HCEC 1CT (cell line): ENCODE measurements around the gene TEX38.
"Not testable (repeated sequence)": the region's sequence is repeated elsewhere in the genome, so short reads cannot be mapped to it uniquely, and the experiment has no call there.

Experiments
- DNase-seq: peaks from one replicate; pipeline ENCODE4 v3.0.0-alpha.2; 2017

The TEX38 gene

DNA sequence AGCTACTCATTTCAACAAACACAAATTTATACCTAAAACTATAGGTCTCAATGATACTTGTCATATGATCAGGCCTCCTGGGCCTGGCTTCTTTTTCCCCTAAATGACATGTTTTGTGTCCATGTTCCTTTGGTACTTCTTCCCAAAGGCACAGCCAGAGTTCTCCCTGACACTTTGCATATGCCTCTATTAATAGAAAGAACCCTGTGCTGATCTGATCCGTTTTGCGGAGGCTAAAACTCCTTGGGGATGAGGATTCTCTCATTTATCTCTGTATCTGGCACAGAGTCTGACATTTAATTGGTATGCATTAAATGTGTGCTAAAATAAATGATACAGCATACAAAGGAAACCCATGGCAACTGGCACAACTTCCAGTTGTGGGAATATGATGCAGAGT lies 15.0 kb upstream of the TEX38 start:
- no peak for DNase-seq

DNA sequence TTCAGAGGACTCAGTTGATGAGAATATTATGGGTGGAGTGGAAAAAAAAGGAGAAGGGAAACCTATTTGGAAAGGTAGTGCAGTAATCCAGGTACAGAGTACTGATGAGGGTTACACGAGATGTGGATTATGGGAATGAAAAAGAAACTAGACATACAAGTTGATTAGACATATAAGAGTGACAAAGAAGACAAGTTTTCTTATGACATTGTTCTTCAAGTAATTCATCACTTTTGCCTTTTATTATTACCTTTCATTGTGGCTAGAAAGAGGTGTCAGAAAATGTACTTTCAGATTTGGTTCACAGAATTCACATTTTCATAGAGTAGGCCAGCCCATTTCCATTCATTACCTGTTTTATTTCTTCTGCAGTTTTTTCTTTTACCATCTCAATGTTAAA lies 13.9 kb upstream of the TEX38 start:
- DNase-seq: no peak

DNA sequence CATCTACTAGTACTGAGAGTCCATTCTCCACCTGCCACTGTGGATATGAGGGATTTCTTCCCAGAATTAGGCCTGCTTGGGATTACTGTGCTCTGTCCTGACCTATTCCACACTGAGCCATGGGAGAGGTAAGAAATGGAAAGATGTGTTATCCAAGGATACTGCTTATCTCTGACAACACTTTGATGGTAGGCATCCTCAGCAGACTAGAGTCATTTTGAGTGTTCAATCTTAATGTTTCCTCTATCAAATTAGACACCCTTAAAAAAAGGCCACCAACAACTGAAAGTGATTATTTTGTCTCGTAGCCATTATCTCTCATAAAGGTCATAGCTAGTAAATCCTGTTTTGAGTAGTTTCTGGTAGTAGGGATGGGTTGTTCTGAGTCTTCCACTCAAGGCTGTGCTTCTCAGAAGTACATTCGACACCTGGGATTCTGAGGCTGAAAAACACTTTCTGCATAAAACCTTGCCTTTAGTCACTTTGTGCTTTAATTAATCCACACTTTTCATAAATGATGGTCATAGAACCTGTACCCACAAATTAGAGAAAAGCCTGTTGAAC lies 12.3 kb upstream of the TEX38 start:
- DNase-seq: no peak

DNA sequence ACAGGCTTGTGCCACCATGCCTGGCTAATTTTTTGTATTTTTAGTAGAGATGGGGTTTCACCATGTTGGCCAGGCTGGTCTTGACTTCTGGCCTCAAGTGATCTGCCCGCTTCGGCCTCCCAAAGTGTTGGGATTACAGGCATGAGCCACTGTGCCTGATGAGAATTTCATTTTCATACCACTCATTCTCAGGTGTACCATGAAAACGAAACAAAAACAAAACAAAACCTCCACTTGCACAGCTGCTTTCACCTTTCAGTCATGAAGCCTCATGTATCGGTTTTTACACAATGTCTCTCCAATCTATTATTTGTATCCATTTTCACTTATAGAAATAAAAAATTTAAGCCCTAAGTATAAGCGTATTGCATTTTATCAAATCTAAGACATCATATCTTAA lies 11.5 kb upstream of the TEX38 start:
- DNase-seq: not testable (repeated sequence)

DNA sequence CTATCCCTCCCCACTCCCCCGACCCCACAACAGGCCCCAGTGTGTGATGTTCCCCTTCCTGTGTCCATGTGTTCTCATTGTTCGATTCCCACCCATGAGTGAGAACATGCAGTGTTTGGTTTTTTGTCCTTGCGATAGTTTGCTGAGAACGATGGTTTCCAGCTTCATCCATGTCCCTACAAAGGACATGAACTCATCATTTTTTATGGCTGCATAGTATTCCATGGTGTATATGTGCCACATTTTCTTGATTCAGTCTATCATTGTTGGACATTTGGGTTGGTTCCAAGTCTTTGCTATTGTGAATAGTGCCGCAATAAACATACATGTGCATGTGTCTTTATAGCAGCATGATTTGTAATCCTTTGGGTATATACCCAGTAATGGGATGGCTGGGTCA lies 8.7 kb upstream of the TEX38 start:
- not testable (repeated sequence) for DNase-seq

DNA sequence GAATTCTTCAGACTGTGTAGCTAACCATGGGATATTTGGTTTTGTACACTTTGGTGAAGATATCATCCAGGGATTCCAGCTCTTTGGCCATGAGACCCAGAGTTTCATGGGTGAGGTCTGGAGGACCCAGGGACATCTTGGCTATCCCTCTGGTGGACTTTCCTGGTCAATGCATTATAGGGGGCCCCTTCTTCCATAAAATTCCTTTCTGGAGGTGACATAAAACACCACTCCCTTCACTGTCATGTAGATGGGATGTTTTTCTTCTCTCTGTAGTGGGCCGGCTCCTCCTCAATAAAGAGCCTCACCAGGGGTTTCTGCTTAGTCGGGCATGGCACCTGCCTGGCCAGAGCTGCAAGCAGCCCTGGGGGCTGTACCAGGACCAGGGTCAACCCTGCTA lies 5.7 kb upstream of the TEX38 start:
- no peak for DNase-seq

DNA sequence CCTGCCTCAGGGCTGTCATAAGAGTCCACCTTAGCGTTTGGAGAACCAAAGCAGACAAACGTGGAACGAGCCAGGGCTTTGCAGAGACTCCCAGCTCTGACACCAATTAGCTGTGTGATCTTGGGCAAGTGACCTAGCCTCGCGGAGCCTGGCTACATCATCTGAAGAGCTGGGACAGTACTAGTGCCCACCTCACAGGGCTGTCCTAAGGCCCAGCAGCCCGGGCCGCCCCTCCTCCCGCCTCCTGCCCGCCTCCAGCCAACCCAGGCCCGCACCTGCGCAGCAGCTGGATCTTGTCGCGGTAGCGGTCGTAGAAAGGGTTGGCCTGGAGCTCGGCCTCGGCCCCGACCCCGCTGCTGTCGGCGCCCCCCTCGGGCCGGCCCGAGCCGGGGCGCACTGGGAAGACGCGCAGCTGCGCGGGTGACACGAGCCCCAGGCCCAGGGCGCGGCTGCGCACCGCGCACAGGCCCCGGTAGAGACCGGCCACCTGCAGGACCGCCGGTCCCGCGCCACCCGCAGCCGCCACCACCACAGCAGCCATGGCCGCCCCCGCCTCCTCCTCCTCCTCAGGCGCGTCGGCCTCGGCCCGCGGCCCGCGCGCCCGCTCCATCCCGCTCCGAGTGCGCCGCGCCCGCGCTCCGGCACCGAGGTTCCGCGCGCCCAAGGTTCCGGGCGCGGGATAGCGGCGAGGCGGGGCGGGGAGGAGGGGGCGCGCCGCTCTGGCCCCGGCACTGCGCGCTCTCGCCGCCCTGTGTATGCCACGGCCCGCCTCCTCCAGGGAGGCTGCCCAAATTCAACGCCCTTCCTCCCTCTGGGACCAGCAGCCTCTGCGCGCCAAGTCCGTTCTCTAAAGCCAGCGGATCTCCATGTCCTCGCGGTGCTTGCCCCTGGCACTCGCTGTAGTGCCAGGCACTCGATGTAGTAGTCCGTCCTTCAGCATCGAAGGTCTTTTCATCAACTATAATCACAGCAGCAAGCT lies 3.6 kb upstream of the TEX38 start, which contains the start of gene ATPAF1:
ATPAF1 (minus strand) TSS at position 583 of the 979 bp plus-strand sequence; CDS start at position 541, 42 bp downstream.
- DNase-seq: peak; percentile 79

DNA sequence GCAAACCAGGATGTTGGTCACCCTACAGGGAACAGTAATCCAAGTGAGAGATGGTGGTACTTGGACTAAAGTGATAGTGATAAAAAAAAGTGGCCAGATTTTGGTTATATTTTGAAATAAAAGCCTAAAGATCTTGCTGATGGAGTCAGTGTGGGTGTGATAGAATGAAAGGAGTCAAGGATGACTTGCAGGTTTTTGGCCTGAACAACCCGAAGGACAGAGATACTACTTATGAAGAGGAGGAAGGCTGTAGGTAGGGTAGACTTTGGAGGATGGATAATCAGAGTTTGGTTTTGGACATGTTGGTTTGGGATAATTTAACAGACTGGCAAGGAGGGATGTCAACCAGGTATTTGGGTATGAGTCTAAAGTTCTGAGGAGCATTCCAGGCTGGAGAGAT lies 1.5 kb upstream of the TEX38 start:
- DNase-seq: no peak

DNA sequence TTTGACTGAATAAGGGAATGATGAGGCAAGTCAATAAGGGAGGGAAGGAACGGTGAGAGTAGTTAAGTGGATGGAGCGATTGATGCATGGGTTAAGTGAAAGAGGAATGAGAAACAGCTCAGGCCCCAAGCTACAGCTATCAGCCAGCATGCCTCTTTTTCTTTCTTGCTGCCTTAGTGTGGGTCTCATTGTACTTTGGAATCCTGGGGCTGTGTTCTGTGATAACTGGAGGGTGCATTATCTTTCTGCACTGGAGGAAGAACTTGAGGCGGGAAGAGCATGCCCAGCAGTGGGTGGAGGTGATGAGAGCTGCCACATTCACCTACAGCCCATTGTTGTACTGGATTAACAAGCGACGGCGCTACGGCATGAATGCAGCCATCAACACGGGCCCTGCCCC lies 1.0 kb downstream of the TEX38 start:
- DNase-seq: no peak

DNA sequence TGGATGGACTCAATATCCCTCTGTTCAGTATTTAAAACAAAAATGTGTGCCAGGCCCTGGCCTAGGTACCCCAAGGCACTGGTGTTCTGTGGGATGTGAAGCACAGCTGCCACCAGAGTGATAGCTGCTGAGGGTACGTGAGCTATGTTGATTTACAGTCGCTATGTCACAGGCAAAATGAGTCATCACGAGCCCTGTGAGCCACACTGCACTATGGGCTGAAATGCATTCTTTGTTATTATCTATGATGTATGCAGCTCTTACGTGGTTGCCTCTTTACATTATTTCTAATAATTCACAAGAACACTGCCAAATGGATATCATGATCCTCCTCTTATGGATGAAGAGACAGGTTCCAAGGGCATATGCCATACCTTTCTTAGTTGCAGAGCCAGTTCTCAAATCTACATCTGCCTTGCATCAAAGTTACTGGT lies 2.1 kb downstream of the TEX38 start:
- peak; percentile 56 for DNase-seq

DNA sequence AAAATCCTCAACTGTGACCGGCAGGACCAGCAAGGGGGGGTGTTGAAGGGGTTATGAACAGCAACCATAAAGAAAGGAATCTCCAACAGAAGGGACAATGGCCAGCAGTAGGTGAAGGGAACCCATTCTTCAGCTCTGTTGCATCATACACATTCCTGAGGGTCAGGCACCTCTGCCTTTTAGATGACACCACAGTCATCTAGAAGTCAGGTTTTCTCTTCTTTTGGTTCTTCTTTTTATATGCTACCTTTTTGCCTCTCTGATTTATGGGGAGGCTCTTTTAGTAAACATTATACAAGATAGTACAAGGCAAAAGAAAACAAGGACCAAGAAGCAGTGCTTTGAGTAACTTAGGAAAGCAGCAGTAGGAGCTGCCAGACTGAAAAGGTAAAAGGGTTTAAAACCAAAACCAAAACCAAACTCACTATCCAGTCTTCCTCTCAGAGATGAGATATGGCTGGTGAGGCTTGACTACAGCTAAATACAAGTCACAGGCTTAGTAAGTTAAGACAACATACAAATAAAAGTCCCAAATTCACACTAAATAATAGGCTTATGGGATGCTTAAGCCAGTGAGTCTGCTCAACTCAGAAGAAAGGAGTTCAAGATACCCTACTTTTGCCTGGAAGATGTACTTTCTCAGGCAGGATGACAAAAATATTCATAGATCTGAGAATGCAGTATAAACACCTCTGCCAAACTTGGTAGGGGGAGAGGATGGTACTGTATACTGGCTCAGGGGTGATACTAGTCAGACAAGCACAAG lies 4.1 kb downstream of the TEX38 start:
- no peak for DNase-seq

DNA sequence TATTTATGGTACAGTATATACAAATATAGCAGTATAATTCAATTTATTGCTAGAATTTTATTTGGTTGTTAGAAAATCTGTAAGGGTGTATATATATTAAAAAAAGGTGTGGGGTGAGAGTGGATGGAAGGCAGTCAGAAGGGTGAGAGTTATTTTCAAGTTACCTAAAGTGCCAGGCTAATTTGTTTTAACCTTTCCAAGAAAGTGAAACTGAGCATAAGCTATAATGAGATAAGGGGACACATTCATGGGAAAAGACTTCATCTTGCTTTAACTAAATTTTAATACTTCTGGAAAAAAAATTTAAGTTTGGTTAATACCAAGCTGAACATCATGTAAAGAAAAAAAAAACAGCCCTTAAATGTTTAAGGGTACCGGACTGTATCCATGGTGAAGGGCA lies 4.9 kb downstream of the TEX38 start:
- DNase-seq: no peak

DNA sequence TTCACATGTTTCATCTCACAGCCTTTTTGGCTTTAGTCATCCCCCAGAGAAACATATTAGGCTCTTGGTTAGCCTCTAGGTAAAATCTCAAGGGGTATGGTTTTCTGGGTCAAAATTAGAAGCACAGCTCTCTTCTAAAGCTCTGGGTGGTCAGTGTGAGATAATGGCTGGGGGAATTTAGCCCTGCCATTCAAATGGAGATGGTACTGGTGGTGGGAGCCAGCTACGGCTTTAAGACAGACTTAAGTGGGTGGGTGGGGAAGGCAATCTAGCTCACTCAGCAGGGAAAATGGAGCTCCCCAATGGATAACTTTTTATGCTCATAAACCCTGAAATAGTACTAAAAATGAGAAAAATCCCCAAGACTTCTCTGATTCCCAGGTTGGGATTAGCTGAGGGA lies 5.7 kb downstream of the TEX38 start:
- DNase-seq: no peak

DNA sequence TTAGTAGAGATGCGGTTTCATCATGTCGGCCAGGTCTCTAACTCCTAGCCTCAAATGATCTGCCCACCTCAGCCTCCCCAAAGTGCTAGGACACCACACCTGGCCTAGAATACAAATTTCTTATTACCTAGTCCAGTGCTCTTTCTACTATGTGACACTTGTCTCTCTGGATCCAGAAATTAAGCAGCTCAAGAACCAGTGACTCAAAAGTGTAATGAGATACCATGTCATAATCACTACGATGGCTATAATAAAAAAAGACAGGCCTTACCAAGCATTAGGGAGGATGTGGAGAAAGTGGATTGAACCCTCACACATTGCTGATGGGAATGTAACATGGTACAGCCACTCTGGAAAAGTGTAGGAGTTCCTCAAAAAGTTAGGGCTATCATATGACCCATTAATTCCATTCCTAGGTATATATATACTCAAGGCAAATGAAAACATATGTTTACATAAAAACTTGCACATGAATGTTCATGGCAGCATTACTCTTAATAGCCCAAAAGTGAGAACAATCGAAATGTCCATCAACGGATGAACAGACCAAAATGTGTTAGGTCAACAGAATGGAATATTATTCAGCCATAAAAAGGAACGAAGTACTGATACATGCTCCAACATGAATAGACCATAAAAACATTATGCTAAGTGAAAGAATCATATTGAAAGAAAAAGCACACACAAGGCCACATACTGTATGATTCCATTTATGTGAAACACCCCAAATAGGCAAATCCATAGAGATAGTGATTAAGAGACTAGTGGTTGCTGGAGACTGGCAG lies 8.3 kb downstream of the TEX38 start:
- no peak for DNase-seq

DNA sequence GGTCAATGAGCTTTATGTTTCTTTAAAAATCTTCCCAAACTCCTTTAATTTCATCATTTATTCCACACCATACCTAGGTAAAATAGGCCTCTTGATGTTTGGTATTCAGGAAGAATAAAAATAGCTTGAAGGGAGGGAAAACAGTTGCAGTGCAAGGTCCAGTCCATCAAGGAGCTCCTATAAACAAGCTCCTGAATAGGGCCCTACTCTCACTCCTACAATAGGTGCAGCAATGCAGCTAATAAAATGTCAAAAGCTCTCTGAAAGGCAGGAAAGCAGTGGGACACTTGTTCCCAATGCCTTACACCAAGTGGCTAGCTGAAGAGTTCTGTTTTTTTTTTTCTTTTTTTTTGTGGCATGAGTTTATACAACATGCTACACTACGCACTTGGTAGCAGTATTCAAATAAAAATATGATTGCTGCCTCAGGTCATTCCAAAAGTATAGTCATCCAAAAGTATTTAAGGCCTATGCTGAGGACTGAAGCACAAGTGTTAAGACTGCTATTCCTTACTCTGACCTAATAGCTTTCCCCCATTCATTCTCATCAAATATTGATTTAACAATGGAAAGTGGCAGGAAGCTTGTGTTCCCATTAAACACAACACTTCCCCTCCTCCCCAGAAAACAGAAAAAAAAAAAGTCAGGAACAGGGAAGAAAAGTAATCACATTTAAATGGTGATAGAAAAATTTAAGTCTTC lies 9.8 kb downstream of the TEX38 start:
- DNase-seq: no peak

DNA sequence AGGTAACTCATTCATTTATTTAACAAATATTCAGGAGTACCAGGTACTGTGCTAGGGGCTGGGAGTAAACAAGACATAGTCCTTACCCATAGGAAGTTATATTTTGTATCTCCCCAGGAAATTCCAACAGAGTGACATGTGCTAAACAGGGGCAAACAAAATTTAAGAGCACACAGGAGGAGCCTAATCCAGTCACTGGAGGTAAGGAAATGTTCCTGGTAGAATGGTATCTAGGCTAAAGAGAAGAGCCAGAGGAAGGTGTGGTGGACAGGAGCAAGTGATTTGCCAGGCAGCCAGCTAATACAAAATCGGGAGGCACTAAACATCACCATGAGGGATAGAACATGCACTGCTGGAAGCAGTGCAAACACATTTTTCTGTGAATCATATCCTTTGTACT lies 10.4 kb downstream of the TEX38 start:
- DNase-seq: no peak

DNA sequence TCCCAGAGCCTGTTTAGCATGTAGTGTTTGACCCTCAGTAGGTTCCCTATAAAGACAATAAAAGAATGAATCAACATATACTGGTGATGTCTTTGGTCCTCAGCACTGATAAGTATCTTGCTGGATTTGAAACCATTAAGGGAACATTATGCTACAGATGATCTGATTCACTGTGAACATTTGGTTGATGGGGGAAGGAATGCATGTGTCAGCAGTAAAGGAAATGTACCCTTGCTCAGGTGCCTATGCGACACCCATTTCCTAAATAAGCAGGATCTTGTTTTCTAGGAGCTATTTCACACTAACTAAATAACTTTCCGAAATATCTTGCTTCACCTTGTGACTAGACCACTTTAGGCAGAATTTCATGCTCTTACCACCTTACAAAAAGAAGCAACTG lies 13.0 kb downstream of the TEX38 start:
- DNase-seq: no peak

DNA sequence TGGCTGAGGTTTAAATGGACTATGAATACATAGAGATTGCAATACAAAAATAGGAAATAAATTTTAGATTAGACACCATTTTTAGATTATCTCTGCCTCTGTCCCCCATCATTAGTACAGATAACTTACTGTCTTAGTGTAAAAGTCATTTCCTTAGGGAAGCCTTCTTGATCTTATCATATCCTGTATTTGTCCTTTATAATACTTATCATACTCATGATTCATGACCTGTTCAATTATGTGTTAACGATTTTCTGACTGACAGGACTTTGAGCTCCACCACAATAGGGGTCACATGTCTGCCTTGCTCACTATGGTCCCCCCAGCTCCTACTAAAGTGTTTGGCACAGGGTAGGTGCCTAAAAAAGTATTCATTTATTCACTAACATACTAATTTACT lies 14.6 kb downstream of the TEX38 start:
- no peak for DNase-seq

DNA sequence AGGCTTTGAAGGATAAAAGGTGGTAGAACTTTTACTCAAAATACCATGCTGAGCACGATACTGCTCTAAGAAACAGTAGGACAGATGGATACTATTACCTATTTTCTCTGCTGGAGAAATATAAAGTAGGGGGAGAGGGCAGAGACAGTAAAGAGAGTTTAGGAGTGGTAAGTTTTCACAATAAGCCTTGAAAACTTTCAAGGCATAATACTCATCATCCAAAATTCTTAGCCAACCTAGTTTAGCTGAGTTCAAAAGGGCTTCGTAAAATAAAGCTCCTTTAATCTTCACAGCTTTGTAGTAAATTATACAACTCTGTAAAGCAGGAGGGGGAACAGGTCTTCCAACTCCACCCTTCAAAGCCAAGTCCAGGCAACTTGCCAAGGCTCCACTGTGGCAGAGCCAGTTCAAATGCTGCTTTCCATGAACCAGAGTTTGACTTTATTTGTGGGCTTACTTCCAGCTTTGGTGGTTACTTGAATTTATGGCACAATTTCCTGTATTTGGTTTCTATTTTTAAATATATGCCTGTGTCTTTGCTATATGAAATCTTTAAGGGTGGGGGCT lies 15.5 kb downstream of the TEX38 start:
- DNase-seq: no peak

DNA sequence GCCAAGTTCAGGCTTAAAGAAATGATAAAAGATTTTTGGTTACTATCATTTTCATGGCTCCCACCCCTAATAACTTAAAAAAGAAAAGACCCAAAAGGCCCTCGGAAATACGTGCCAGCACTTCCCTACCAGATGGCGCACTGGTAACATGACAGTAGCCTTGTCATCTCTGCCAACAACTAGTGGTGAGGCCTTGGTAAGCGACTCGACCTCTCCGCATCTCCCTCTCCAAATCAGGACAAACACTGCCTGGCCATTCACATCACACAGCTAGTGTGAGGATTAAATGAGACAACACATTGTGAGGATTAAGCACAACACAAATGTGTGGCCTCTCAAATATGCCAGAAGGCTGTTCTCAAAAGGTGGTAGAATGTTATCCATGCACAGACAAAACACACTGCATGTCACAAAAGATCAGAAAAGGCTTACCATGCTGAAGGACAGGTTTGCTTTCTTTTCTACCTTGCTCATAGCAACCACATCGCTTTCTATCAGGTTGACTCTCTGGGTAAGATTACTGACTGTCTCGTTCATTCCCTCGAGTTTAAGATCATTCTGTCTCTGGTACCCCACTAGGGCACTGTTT lies 16.4 kb downstream of the TEX38 start:
- no peak for DNase-seq

DNA sequence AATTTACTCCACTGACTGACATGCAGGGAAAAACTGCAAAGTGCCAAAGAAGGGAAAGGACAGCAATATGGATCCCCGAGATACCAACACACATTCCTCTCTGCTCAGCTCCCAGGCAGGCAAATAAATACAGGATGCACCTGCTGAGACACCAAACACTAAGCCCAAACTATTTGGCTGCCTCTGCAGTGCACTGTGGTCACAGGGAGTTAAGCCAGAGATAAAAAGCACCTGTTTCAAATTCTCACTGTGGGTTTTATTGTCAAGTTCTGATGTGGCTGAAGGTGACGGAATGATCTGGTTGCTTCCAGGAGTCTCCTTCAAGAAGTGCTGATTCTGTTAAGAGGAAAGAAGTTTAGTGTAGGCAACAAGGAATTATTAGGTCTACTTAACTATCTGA lies 17.7 kb downstream of the TEX38 start:
- no peak for DNase-seq
